Neural cell (in vitro differentiated cells): Measurements from ENCODE around the gene ZNF521. TPM values are rescaled to one million over a fixed set of nuclear protein-coding genes. Genes with fewer than 3 reads are reported as not detected.

Experiments used
- H2AFZ ChIP-seq: fragments of 200-600, 300-800 bp; sonication (generic), shearing (Covaris generic); 2 replicates; pipeline ENCODE4 v1.6.0; 2014; ENCODE audit warnings: low read depth, mild to moderate bottlenecking, antibody characterized with exemption, low read length, moderate library complexity
- H3F3A ChIP-seq: fragments of 200-600 bp; shearing (Covaris generic); 2 replicates; pipeline ENCODE4 v1.6.1; 2016; ENCODE audit warnings: mild to moderate bottlenecking, moderate library complexity, mixed read lengths, antibody characterized with exemption, low read length; ENCODE audit not compliant: insufficient read depth, poor library complexity, severe bottlenecking
- H3K27ac ChIP-seq: fragments of 200-600, 300-800 bp; sonication (generic), shearing (Covaris generic); 2 replicates; pipeline ENCODE4 v1.5.1; 2014; ENCODE audit warnings: mild to moderate bottlenecking, low read length, moderate library complexity
- H3K27me3 ChIP-seq: fragments of 300-800, 200-600 bp; sonication (generic), shearing (Covaris generic); 2 replicates; pipeline ENCODE4 v1.6.0; 2014; ENCODE audit warnings: mild to moderate bottlenecking, low read depth, low read length, moderate library complexity; ENCODE audit not compliant: insufficient read depth
- H3K36me3 ChIP-seq: fragments of 300-800, 200-600 bp; sonication (generic), shearing (Covaris generic); 2 replicates; pipeline ENCODE4 v1.5.1; 2014; ENCODE audit warnings: mild to moderate bottlenecking, antibody characterized with exemption, low read length, moderate library complexity; ENCODE audit not compliant: insufficient read depth
- H3K4me2 ChIP-seq: fragments of 300-800, 200-600 bp; sonication (generic), shearing (Covaris generic); 2 replicates; pipeline ENCODE4 v1.6.0; 2014; ENCODE audit warnings: mild to moderate bottlenecking, low read length
- H3K4me3 ChIP-seq: fragments of 300-800, 200-600 bp; sonication (generic), shearing (Covaris generic); 2 replicates; pipeline ENCODE4 v1.5.1; 2014; ENCODE audit warnings: mild to moderate bottlenecking, low read length, moderate library complexity
- H3K79me2 ChIP-seq: fragments of 200-600 bp; shearing (Covaris generic); replicated peaks from 2 replicates; pipeline ENCODE4 v1.6.0; 2014; ENCODE audit warnings: mild to moderate bottlenecking, low read length, moderate library complexity; ENCODE audit not compliant: insufficient read depth
- H3K9ac ChIP-seq: fragments of 300-800, 200-600 bp; sonication (generic), shearing (Covaris generic); 2 replicates; pipeline ENCODE4 v1.6.1; 2016; ENCODE audit warnings: mild to moderate bottlenecking, low read length, mixed read lengths
- H3K9me2 ChIP-seq: fragments of 200-600 bp; shearing (Covaris generic); 2 replicates; pipeline ENCODE4 v1.6.1; 2016; ENCODE audit warnings: mild to moderate bottlenecking, low read length, mixed read lengths; ENCODE audit not compliant: insufficient read depth
- H3K9me3 ChIP-seq: fragments of 200-600, 300-800 bp; sonication (generic), shearing (Covaris generic); 2 replicates; pipeline ENCODE4 v1.6.1; 2016; ENCODE audit warnings: mild to moderate bottlenecking, mixed run types, low read length, moderate library complexity, mixed read lengths
- H4K20me1 ChIP-seq: fragments of 200-600 bp; shearing (Covaris generic); 2 replicates; pipeline ENCODE4 v1.6.1; 2016; ENCODE audit warnings: mild to moderate bottlenecking, mixed run types; ENCODE audit not compliant: insufficient read depth
- CTCF ChIP-seq: fragments of 450-650 bp; IDR thresholded peaks from 2 replicates; pipeline ENCODE4 v1.5.1; 2014; ENCODE audit warnings: antibody characterized with exemption, mild to moderate bottlenecking, moderate library complexity; ENCODE audit not compliant: poor library complexity, severe bottlenecking
- EP300 ChIP-seq: fragments of 450-650 bp; conservative IDR thresholded peaks from 2 replicates; pipeline ENCODE4 v1.6.1; 2014; ENCODE audit warnings: antibody characterized with exemption, mild to moderate bottlenecking, moderate library complexity; ENCODE audit not compliant: poor library complexity, severe bottlenecking
- EZH2 ChIP-seq: fragments of 200-600, 300-800 bp; shearing (Covaris generic), sonication (generic); IDR thresholded peaks from 2 replicates; pipeline ENCODE4 v1.6.1; 2014; ENCODE audit warnings: antibody characterized with exemption, low read length, borderline replicate concordance, mild to moderate bottlenecking; ENCODE audit not compliant: insufficient read depth, poor library complexity, severe bottlenecking
- MXI1 ChIP-seq: fragments of 450-650 bp; conservative IDR thresholded peaks from 2 replicates; pipeline ENCODE4 v1.6.1; 2014; ENCODE audit warnings: antibody characterized with exemption, mild to moderate bottlenecking; ENCODE audit not compliant: poor library complexity, severe bottlenecking
- POLR2AphosphoS5 ChIP-seq: IDR thresholded peaks from 2 replicates; pipeline ENCODE4 v1.6.1; 2012
- RAD21 ChIP-seq: fragments of 450-650 bp; conservative IDR thresholded peaks from 2 replicates; pipeline ENCODE4 v1.6.1; 2014; ENCODE audit warnings: antibody characterized with exemption, mild to moderate bottlenecking, moderate library complexity
- REST ChIP-seq: IDR thresholded peaks from 2 replicates; pipeline ENCODE4 v1.6.1; 2012; ENCODE audit warnings: borderline replicate concordance
- SMC3 ChIP-seq: fragments of 450-650 bp; conservative IDR thresholded peaks from 2 replicates; pipeline ENCODE4 v1.6.1; 2014; ENCODE audit warnings: antibody characterized with exemption, mild to moderate bottlenecking, moderate library complexity; ENCODE audit not compliant: poor library complexity
- TAF1 ChIP-seq: IDR thresholded peaks from 2 replicates; pipeline ENCODE4 v1.6.1; 2012; ENCODE audit warnings: low read depth
- polyA plus RNA-seq: library from polyadenylated mRNA; depleted of rRNA; stranded (reverse); fragments of >200 nt; gene quantifications from 2 replicates; pipeline ENCODE4 v1.2.3, GENCODE V29; 2014

ZNF521 gene
- polyA plus RNA-seq, 1 donor from 2014 or later: 101 TPM

GRCh38 chr18:25240420-25240770 is 111.6 kb downstream of the ZNF521 start:
- H3K4me2 ChIP-seq: peak overlapping the region; percentile 11
- no peak overlapping the region for H3K27ac ChIP-seq
- no peaks in the 10 kb centered on the region for H3K9me2 ChIP-seq
- H3F3A ChIP-seq: no peaks in the 10 kb centered on the region
- H3K9me3 ChIP-seq: no peaks in the 10 kb centered on the region
- H4K20me1 ChIP-seq: no peaks in the 10 kb centered on the region
- TF ChIP-seq POLR2AphosphoS5: peak; percentile 52
- no peak for TF ChIP-seq MXI1
- H3K79me2 ChIP-seq: peaks cover 40% of the 10 kb centered on the region
- H2AFZ ChIP-seq: no peak overlapping the region
- no peak overlapping the region for H3K9ac ChIP-seq
- no peaks in the 10 kb centered on the region for H3K27me3 ChIP-seq
- peak overlapping the region; percentile 31 for H3K4me3 ChIP-seq
- H3K36me3 ChIP-seq: no peaks in the 10 kb centered on the region

- H3K27me3 ChIP-seq: no peaks in the 10 kb centered on the region
- H3K36me3 ChIP-seq: no peaks in the 10 kb centered on the region
- no peaks in the 10 kb centered on the region for H4K20me1 ChIP-seq
- H2AFZ ChIP-seq: no peak overlapping the region
- no peaks in the 10 kb centered on the region for H3K9me2 ChIP-seq
- peak overlapping the region; percentile 31 for H3K4me3 ChIP-seq
- H3K79me2 ChIP-seq: peaks cover 42% of the 10 kb centered on the region
- H3F3A ChIP-seq: no peaks in the 10 kb centered on the region
- no peaks in the 10 kb centered on the region for H3K9me3 ChIP-seq
- H3K9ac ChIP-seq: no peak overlapping the region
- TF ChIP-seq EZH2 (no peak), REST (no peak), EP300 (no peak), TAF1 (no peak), CTCF (no peak), RAD21 (no peak), SMC3 (no peak), POLR2AphosphoS5 (no peak)
- peak overlapping the region; percentile 11 for H3K4me2 ChIP-seq
- no peak overlapping the region for H3K27ac ChIP-seq
Observed at GRCh38 chr18:25239581-25240419, 112.2 kb downstream of the ZNF521 start.
